Testis (tissue), 2 donors: ENCODE measurements around the gene KATNB1.

Experiments used
- POLR2A ChIP-seq: fragments of 450-650 bp; IDR thresholded peaks from one replicate; pipeline ENCODE4 v1.6.1; 2017; ENCODE audit warnings: antibody characterized with exemption, mild to moderate bottlenecking, moderate library complexity
- TF ChIP-seq, protein P1 (sequence below), 3 experiments: fragments of 450-650 bp in 2 of 3; fragments of 200-600 bp in 1 of 3; sonication (generic) in 1 of 3; IDR thresholded peaks; one replicate each; pipeline ENCODE4 v1.5.1; 2016 to 2019; ENCODE audit warnings: antibody characterized with exemption in 3 of 3, mild to moderate bottlenecking in 2 of 3, moderate library complexity in 1 of 3

DNA sequence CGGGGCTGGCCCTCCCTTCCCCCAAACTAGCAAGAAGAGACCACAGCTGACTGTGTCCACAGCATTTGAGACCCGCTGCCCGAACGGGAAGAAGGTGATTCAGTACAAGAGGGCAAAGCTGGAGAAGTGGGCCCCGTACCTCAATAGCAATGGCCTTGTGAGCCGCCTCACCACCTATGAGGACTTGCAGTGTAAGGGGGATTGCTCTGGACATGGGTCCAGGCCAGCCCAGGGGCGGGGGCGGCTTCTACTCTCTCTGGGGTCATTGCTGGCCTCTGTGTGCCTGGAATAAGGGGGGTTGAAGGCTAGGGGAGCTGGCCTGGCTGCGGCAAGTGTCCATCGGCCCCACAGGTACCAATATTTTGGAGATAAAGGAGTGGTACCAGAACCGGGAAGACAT is 12.9 kb upstream of the KATNB1 start:
- TF ChIP-seq POLR2A: no peak
- TF ChIP-seq, protein P1, sequence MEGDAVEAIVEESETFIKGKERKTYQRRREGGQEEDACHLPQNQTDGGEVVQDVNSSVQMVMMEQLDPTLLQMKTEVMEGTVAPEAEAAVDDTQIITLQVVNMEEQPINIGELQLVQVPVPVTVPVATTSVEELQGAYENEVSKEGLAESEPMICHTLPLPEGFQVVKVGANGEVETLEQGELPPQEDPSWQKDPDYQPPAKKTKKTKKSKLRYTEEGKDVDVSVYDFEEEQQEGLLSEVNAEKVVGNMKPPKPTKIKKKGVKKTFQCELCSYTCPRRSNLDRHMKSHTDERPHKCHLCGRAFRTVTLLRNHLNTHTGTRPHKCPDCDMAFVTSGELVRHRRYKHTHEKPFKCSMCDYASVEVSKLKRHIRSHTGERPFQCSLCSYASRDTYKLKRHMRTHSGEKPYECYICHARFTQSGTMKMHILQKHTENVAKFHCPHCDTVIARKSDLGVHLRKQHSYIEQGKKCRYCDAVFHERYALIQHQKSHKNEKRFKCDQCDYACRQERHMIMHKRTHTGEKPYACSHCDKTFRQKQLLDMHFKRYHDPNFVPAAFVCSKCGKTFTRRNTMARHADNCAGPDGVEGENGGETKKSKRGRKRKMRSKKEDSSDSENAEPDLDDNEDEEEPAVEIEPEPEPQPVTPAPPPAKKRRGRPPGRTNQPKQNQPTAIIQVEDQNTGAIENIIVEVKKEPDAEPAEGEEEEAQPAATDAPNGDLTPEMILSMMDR (IDR thresholded peaks at IDR 0.05): no peak
